MM.1S (cell line): ENCODE results near the gene FMN1.

Source experiments
- EZH2phosphoT487 ChIP-seq: fragments of 300-600 bp; sonication (generic); IDR thresholded peaks from 2 replicates; pipeline ENCODE4 v1.6.1; 2018; ENCODE audit warnings: antibody characterized with exemption, low read length
- TF ChIP-seq, protein P1 (sequence below): fragments of 300-600 bp; sonication (generic); IDR thresholded peaks from 2 replicates; pipeline ENCODE4 v1.5.1; 2016; ENCODE audit warnings: antibody characterized with exemption, low read length, mixed read lengths

DNA sequence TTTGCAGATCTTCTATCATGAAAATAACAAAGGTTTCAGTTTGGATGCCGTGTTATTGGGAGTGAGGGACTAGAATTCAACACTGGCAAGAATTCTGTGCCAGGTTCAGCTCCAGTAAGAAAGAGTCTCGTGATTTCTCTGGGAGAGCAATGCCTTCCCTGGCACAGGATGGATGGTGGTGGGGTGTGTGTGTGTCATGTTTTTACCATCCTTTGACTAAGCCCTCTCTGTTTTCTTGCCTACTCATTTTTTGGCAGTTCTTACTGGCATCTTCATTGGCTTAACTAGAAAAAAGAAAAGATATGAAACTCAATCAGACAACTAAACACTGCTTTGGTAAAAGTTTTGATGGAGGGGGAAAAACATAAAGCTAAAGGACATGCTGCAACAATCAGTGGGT is 86.6 kb downstream of the FMN1 start:
- no peak for TF ChIP-seq EZH2phosphoT487
- TF ChIP-seq, protein P1, sequence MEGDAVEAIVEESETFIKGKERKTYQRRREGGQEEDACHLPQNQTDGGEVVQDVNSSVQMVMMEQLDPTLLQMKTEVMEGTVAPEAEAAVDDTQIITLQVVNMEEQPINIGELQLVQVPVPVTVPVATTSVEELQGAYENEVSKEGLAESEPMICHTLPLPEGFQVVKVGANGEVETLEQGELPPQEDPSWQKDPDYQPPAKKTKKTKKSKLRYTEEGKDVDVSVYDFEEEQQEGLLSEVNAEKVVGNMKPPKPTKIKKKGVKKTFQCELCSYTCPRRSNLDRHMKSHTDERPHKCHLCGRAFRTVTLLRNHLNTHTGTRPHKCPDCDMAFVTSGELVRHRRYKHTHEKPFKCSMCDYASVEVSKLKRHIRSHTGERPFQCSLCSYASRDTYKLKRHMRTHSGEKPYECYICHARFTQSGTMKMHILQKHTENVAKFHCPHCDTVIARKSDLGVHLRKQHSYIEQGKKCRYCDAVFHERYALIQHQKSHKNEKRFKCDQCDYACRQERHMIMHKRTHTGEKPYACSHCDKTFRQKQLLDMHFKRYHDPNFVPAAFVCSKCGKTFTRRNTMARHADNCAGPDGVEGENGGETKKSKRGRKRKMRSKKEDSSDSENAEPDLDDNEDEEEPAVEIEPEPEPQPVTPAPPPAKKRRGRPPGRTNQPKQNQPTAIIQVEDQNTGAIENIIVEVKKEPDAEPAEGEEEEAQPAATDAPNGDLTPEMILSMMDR, result no peak
